Retina (tissue), 1 donor: Measurements from ENCODE around the gene NOX4.

Source experiments
- DNase-seq: peaks from one replicate; pipeline ENCODE4 v3.0.0-alpha.2; 2016

NOX4 gene

DNA sequence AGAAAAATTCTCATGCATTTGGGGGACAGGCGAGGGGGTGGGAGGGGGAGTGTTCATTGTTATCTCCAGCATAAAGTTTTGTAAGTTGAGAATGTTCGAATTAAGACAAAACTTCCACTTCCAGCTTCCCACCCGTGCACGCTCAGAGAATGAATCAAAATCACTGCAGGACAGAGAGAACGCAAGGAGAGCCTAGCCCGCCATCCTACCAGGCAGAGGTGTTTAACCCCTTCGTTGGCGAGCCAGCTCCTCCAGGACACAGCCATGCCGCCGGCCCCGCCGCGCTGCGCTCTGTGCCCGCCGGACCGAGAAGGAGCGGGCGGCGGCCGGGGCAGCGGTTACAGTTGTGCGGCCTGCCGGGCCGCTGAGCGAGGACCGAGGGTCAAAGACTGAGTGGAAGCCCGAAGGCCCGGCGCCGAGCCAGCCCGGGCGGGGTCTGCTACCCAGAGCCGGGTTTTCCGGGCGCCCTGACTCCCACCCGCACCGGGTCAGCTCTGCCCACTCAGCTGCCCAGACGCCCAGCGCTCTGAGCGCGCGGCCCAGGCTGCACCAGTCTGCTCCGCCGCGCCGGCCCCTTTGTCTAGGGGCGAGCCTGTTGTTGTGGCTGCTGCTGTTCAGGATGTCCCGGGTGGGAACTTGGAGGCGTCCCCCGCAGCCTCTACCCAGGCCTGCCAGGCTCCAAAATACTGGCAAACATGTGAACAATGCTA is at the start of gene NOX4:
Gene NOX4, minus strand, starts transcription at position 395 of the 710 bp plus-strand sequence. Its CDS starts 129 bp downstream, at position 266.
- peak; percentile 94 for DNase-seq

GRCh38 chr11:89540826-89541225 is 49.7 kb upstream of the NOX4 start:
- DNase-seq, result no peak

GRCh38 chr11:89537936-89538335 is 46.8 kb upstream of the NOX4 start:
- DNase-seq, result no peak

- DNase-seq, result no peak
These were observed 45.8 kb upstream of the NOX4 start for GRCh38 chr11:89536926-89537325.

GRCh38 chr11:89535221-89535620 is 44.0 kb upstream of the NOX4 start:
- DNase-seq, result no peak

DNA sequence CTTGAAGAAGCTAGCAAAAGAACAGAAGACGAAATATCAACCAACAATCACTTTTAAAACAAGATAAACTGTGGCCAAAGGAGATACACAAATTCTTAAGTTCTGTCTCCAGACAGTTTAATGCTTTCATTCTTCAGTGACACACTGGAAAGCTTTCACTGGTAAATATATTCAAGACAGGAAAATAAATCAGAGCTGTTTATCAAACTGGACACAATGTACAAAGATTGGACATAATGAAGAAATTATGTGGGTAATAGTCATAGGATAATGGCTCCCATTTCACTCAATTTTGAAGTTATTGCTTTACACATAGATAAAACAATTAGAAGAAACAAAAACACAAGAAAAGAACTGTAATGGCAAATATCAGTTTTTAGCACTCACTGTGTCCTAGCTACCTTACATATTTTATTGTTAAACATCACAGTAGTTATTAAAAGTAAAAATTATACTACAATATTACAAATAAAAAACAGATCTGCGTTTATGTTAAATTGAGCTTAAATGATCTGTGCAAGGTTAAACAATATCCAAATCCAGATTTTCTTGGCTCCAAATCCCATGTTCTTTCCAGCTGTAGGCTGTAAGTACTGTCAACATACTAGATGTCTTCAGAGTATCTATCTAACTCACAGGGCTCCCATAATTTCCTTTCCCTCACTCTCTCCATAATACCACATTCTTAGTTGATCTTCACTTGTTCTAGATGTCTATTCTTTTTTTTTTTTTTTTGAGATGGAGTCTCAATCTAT is 38.6 kb upstream of the NOX4 start:
- DNase-seq, result no peak

DNA sequence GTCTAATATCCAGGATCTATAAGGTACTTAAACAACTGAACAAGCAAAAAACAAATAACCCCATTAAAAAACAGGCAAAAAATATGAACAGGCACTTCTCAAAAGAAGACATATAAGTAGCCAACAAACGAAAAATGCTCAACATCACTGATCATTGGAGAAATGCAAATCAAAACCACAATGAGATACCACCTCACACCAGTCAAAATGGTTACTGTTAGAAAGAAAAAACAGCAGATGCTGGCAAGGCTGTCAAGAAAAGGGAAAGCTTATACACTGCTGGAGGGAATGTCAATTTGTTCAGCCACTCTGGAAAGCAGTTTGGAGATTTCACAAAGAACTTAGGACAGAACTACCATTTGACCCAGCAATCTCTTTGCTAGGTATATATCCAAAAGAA is 30.6 kb upstream of the NOX4 start:
- DNase-seq, result no peak

GRCh38 chr11:89521294-89521693 is 30.1 kb upstream of the NOX4 start:
- DNase-seq, result no peak

DNA sequence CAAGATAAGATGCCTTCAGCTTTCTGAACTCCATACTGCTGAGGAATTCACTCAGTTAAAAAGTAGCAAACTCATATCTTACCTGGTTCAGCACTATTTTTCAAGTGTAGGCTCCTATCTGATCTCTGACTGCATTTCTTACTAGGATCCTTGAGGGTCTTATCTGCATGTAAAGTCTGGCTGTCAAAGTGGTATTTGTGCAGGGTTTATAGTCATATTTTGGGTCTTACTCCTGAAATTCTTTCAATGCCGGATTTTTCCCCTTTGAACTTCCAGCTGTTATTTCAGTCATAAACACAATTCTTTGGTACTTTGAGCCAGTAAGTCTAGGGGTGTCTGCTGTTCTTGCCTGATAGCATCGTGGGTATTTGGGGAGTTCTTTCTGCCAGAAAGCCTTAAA is 25.3 kb upstream of the NOX4 start:
- no peak for DNase-seq

- DNase-seq, result no peak
These were observed 17.4 kb upstream of the NOX4 start for GRCh38 chr11:89508544-89508943.

- DNase-seq, result no peak
These were observed 13.1 kb upstream of the NOX4 start for GRCh38 chr11:89504270-89504669.

DNA sequence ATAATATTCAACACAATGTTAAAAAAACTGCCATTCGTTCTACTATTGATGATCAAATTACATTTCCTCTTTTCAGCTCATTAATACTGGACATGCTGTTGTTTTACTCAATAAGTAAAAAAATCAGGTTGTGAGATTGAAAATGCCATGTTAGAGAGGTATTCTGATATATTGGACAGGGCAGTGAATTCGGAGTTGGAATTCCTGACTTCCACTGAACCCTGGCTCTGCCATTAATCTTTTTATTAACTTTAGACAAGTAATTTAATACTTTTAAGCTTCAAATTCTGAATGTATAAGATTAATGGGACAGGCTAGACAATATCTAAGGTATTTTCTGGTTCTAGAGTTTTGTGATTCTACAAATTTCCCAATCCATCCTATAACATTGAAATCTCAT is 12.2 kb upstream of the NOX4 start:
- DNase-seq, result no peak

DNA sequence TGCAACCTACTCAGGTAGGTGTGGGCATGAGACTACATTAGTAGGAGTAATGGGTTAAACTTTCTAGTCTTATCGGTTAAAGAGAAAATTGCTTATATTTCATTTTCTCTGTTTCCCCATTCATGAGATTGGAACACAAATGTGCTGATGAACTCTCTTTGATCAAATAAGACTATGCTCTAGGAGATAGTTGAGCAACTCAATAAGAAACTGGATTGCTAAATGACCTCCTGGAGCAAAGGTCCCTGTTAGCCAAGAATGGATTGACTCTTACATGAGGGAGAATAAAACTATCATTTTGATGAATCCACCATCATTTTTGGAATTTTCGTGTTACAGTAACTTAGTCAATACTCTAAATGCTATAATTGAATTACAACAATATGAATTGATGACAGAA is 11.1 kb upstream of the NOX4 start:
- DNase-seq, result no peak

DNA sequence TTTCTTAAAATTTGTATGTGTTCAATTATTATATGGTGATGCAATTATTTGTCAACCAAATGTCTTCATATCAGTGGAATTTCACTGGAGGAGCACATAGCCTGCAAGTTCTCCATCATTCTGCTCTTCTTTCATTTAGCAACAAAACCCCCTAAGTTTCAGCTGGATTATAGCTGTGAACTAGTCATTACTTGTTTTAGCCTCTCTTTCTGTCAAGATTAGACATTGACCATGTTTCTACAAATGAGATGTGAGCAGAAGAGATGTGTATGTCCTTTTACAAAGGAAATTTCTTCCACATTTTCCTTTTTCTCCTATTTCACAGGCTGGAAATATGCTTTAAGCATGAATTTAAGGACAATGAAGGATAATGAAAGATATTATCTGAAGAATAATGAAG is 9.2 kb upstream of the NOX4 start:
- no peak for DNase-seq

DNA sequence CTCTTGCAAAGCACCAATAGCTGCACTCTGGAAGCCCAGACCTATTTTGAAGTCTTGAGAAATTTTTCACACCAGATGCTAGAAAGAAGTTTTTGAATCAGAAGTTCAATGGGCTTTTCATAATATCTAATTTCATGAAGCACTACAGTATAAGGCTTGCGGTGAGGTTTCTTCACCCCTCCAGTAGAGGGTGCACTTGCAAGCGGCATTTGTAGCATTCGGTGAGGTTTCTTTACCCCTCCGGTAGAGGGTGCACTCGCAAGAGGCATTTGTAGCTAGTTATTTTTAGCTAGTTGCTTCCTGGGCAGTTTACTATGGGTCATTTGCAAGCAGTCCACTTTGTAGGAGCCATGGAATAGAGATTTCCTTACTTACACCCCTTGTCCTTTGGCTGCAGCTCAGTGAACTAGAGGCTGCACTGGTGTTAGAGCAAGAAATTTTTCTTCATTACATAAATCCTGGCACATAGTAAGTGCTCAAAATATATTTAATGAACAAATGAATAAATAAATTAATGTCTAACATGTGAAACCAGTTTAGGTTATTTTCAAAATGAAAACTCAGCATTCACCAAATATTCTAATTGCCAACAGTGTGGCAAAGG is 7.8 kb upstream of the NOX4 start:
- DNase-seq, result no peak

GRCh38 chr11:89495951-89496350 is 4.8 kb upstream of the NOX4 start:
- no peak for DNase-seq

- DNase-seq, result no peak
These were observed 2.3 kb upstream of the NOX4 start for GRCh38 chr11:89493431-89493830.

GRCh38 chr11:89490602-89490980 is 584 bp downstream of the NOX4 start:
- DNase-seq, result peak; percentile 7

- no peak for DNase-seq
These were observed 1.2 kb downstream of the NOX4 start for GRCh38 chr11:89489930-89490329.

- DNase-seq, result no peak
These were observed 4.2 kb downstream of the NOX4 start for GRCh38 chr11:89487016-89487415.

DNA sequence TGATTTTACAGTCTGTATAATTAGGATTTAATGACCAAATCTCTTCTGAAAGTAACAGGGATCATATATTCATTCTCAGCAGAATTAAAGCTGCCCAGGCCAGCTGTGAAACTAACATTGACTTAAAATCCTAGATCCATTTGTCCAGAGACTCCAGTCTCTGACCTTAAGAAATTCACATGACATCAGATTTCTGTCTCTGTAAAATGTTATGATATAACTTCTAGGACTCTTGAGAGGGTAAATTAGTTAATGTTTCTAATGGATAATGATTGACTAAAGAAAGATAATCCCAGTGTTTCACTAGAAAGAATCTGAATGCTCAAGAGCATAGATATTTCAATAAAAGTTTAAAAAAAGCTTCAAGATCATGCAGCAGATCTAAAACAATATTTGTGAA is 6.3 kb downstream of the NOX4 start:
- no peak for DNase-seq

GRCh38 chr11:89477175-89477574 is 14.0 kb downstream of the NOX4 start:
- no peak for DNase-seq

DNA sequence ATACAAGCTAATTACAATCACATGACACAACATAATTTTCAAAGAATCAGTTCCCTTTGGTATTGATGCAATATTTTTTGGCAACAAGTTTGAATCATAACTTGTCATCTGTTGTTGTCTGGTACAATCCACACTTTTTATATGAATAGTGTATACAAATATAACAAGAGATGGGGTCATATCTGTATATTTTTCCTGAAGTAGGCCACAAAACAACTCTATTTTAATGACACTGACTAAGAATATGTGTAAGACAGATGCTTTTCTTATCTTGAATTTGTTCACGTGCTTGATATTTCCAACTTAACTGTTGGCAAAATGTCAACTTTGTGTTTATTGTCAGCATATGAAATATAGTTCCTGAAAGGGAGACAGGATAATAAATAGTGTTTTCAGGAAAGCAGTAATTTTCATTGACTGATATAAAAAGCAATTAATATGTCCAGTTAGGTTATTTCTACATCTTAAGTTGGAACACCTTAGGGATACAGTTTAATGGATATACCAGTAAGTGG is 27.9 kb downstream of the NOX4 start:
- no peak for DNase-seq

GRCh38 chr11:89458716-89459115 is 32.5 kb downstream of the NOX4 start:
- DNase-seq, result no peak
